HAP-1 (cell line): ENCODE measurements around the gene FHOD1.

Source experiments
- DNase-seq, 2 experiments: peaks; one replicate each; pipeline ENCODE4 v3.0.0-alpha.2; 2016 to 2020; ENCODE audit warnings: low spot score in 2 of 2
- H3K27me3 ChIP-seq: fragments of 250-450 bp; sonication (Bioruptor Pico); 2 replicates; pipeline ENCODE4 v1.5.1; 2020; ENCODE audit warnings: low read depth, mild to moderate bottlenecking, moderate library complexity
- H3K36me3 ChIP-seq: fragments of 250-450 bp; sonication (Bioruptor Pico); replicated peaks from 2 replicates; pipeline ENCODE4 v1.5.1; 2020; ENCODE audit warnings: mild to moderate bottlenecking
- H3K4me1 ChIP-seq: fragments of 250-450 bp; sonication (Bioruptor Pico); 2 replicates; pipeline ENCODE4 v1.5.1; 2020; ENCODE audit warnings: mild to moderate bottlenecking
- H3K4me3 ChIP-seq: fragments of 250-450 bp; sonication (Bioruptor Pico); 2 replicates; pipeline ENCODE4 v1.5.1; 2020; ENCODE audit warnings: mild to moderate bottlenecking, moderate library complexity
- H3K9me3 ChIP-seq: fragments of 250-450 bp; sonication (Bioruptor Pico); 2 replicates; pipeline ENCODE4 v1.5.1; 2020; ENCODE audit warnings: mild to moderate bottlenecking, moderate library complexity
- in situ Hi-C: fragments of 300-500 bp; cut with MboI; formaldehyde crosslinking; loops from 3 replicates; pipeline ENCODE4 v1.14.3; 2020; ENCODE audit warnings: low sequenced_read_pairs, inconsistent platforms, mixed read lengths

FHOD1 gene

GRCh38 chr16:67197704-67198103 is 49.6 kb downstream of the FHOD1 start:
- in situ Hi-C loops = no loop called here
- H3K4me3 ChIP-seq = no peak overlapping the region
- H3K9me3 ChIP-seq = no peaks in the 10 kb centered on the region
- DNase-seq = no peak
- H3K36me3 ChIP-seq = peaks cover 82% of the 10 kb centered on the region
- H3K27me3 ChIP-seq = no peaks in the 10 kb centered on the region
- H3K4me1 ChIP-seq = peaks cover 9% of the 10 kb centered on the region

GRCh38 chr16:67196881-67197280 is 50.4 kb downstream of the FHOD1 start:
- H3K36me3 ChIP-seq = peaks cover 79% of the 10 kb centered on the region

GRCh38 chr16:67195676-67196075 is 51.6 kb downstream of the FHOD1 start:
- peaks cover 71% of the 10 kb centered on the region for H3K36me3 ChIP-seq
- peaks cover 11% of the 10 kb centered on the region for H3K4me1 ChIP-seq
- no peaks in the 10 kb centered on the region for H3K9me3 ChIP-seq
- in situ Hi-C loops = no loop called here
- DNase-seq = no peak
- no peaks in the 10 kb centered on the region for H3K27me3 ChIP-seq
- H3K4me3 ChIP-seq = no peak overlapping the region

More at GRCh38 chr16:67196881-67197280, 50.4 kb downstream of the FHOD1 start:
- H3K4me1 ChIP-seq = peaks cover 9% of the 10 kb centered on the region
- no peak for DNase-seq
- no peak overlapping the region for H3K4me3 ChIP-seq
- no peaks in the 10 kb centered on the region for H3K27me3 ChIP-seq
- in situ Hi-C loops = no loop called here
- H3K9me3 ChIP-seq = no peaks in the 10 kb centered on the region

DNA sequence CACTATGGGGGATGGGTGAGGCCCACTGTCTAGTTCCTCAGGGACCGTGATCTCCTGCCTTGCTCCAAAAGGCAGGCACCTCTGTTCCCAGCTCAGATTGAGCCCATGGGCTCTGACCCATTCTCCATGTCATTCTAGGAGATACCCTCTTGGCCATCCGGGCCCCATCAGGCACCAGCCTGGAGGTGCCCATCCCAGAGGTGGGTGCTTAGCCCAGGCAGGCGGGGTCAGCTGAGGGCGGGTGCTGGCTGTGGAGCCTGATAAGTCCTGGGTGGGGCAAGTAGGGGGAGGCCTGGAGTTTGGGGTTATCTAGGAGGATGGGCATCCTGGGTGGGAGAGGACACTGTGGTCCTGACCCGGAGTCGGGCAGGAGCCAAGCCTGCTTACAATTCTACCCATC is 53.0 kb downstream of the FHOD1 start:
- Histone ChIP-seq H3K4me1 (peaks cover 11% of the 10 kb centered on the region), H3K4me3 (no peak overlapping the region), H3K9me3 (no peaks in the 10 kb centered on the region), H3K36me3 (peaks cover 64% of the 10 kb centered on the region), H3K27me3 (no peaks in the 10 kb centered on the region)
- in situ Hi-C loops = no loop called here
- no peak for DNase-seq

DNA sequence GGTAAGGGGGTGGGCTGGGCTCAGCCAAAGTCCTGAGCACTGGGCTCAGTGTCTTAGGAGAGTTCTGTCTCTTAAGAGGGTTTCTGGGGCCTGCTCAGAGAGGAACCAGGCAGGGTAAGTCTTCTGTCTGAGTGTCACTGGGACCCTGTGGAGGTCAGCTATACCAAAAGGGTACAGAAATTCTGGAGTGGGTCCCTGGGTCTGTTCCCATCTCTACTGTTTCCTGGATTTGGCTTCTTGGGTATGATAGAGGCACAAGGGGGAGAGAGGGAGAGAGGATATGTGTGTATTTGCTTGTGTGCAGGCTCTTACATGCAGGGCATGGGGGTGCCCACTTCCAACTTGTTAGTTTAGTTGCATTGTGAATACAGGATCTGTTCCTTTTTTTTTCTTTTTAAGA is 53.7 kb downstream of the FHOD1 start:
- peaks cover 61% of the 10 kb centered on the region for H3K36me3 ChIP-seq
- peaks cover 11% of the 10 kb centered on the region for H3K4me1 ChIP-seq
- no peak for DNase-seq
- no peaks in the 10 kb centered on the region for H3K27me3 ChIP-seq
- peak overlapping the region; percentile 98 for H3K4me3 ChIP-seq
- no peaks in the 10 kb centered on the region for H3K9me3 ChIP-seq
- in situ Hi-C loops = no loop called here

GRCh38 chr16:67192781-67193361 is 54.4 kb downstream of the FHOD1 start:
- in situ Hi-C loops = no loop called here
- Histone ChIP-seq H3K4me3 (peak overlapping the region; percentile 98), H3K36me3 (peaks cover 55% of the 10 kb centered on the region), H3K9me3 (no peaks in the 10 kb centered on the region), H3K27me3 (no peaks in the 10 kb centered on the region), H3K4me1 (peaks cover 11% of the 10 kb centered on the region)
- no peak for DNase-seq

DNA sequence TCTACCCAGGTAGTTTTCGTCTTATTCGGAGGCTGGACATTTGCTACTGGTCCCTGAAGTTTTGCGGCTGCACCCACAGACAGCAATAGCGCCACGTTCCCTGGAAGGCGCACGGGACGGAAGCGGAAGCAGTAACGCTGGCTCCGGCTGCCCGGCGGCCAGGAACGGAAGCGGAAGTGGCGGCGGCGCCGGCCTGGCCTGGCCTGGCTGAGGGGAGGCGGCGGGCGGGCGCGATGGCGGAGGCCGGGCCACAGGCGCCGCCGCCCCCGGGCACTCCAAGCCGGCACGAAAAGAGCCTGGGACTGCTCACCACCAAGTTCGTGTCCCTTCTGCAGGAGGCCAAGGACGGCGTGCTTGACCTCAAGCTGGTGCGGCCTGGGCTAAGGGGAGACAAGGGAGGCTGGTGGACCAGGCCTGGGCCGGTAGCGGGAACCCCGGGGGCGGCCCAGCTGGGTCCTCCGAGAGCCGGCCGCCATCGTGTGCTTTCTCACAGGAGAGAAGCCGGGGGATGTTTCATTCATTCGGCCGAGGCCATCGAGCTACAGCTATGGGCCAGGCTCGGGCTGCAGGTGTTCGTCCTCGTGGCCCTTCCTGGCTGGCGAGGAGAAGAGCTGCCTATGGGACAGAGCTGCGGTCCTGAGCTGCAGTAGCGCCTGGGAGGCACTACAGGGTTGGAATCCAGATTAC is 55.1 kb downstream of the FHOD1 start, which contains the start of gene E2F4:
Gene E2F4 (plus strand): TSS at position 161 of the 687 bp plus-strand sequence. CDS start 73 bp downstream, at position 234.
- Histone ChIP-seq H3K36me3 (peaks cover 47% of the 10 kb centered on the region), H3K4me1 (peaks cover 11% of the 10 kb centered on the region), H3K4me3 (peak within 1 kb of the TSS; percentile 98), H3K9me3 (no peaks in the 10 kb centered on the region), H3K27me3 (no peaks in the 10 kb centered on the region)
- DNase-seq = peak; percentile 85 to 93
- in situ Hi-C loops = no loop called here

DNA sequence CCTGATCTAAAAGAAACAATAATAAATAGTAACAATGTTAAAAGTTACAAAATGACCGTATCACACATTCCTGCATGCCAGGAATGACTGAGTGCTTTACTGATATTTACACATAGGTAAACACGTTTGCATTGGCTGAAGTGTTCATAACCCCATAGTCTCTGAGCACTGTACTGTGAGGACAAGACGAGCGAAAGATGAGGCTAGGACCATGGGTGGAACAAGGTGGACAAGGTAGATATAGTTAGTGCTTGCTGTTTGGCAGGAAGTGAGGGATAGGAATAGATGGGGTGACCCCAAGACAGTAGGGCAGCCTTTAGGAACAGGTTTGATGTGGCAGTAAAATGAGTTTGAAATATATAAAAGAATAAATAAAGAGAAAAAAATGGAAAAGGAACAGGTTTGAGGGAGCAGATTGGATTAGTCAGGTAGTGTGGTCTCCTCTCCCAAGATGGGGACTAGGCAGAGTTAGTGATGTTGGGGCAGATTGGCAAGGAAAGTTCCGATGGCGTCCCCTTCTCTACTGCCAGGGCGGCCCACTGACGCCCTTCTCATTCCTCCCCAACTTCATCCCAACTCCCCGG is 55.8 kb downstream of the FHOD1 start:
- H3K27me3 ChIP-seq = no peaks in the 10 kb centered on the region
- DNase-seq = no peak
- peak overlapping the region; percentile 98 for H3K4me3 ChIP-seq
- in situ Hi-C loops = no loop called here
- H3K4me1 ChIP-seq = peaks cover 11% of the 10 kb centered on the region
- no peaks in the 10 kb centered on the region for H3K9me3 ChIP-seq
- H3K36me3 ChIP-seq = peaks cover 41% of the 10 kb centered on the region

DNA sequence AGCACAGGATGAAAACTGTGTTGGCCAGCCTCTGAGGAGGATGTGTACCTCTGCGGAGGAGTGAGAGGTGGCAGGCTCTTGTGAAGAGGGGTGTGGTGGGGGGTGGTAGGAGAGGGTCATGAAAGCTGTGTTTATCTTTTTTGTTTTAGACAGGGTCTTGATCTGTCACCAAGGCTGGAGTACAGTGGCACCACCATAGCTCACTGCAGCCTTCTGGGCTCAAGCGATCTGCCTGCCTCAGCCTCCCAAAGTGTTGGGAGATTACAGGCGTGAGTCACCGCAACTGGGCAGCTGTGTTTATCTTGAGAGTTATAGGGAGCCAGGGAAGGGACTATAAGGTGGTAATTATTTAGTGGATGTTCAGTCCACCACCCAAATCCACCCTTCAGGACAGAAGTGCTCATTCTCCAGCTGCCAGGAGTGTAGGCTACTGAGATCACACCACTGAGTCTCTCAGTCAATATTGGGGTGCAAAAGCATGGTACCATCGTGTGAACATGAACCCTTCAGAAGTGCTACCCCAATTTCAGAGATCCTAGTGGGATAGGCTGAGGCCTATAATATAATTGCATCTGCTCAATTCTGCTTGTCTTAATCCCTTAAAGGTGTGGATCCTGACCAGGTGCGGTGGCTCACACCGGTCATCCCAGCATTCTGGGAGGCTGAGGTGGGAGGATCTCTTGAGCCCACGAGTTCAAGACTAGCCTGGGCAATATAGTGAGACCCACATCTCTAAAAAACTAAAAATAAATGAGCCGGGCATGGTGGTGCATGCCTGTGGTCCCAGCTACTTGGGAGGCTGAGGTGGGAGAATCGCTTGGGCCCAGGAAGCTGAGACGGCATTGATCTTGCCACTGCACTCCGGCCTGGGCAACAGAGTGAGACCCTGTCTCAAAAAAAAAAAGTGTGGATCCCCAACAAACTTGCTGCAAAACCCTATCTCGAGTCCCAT is 56.6 kb downstream of the FHOD1 start:
- peaks cover 33% of the 10 kb centered on the region for H3K36me3 ChIP-seq
- no peak overlapping the region; the same call in 1 of the 2 replicates for H3K4me3 ChIP-seq
- H3K4me1 ChIP-seq = peaks cover 12% of the 10 kb centered on the region
- no peaks in the 10 kb centered on the region for H3K9me3 ChIP-seq
- no peak for DNase-seq
- no peaks in the 10 kb centered on the region for H3K27me3 ChIP-seq
- in situ Hi-C loops = no loop called here

- H3K4me1 ChIP-seq = peaks cover 13% of the 10 kb centered on the region
- H3K4me3 ChIP-seq = no peak within 1 kb of the TSS
- H3K9me3 ChIP-seq = no peaks in the 10 kb centered on the region
- H3K27me3 ChIP-seq = no peaks in the 10 kb centered on the region
- in situ Hi-C loops = no loop called here
- peaks cover 26% of the 10 kb centered on the region for H3K36me3 ChIP-seq
- DNase-seq = no peak
Observed at GRCh38 chr16:67190041-67190440, 57.2 kb downstream of the FHOD1 start, which contains the start of gene EXOC3L1. TSS of gene EXOC3L1 (minus strand) at chr16:67190136. CDS start at chr16:67189676, 460 bp downstream.

- peaks cover 17% of the 10 kb centered on the region for H3K4me1 ChIP-seq
- DNase-seq = no peak
- no peaks in the 10 kb centered on the region for H3K9me3 ChIP-seq
- H3K36me3 ChIP-seq = peaks cover 14% of the 10 kb centered on the region
- no peaks in the 10 kb centered on the region for H3K27me3 ChIP-seq
- in situ Hi-C loops = no loop called here
- no peak overlapping the region for H3K4me3 ChIP-seq
Observed at GRCh38 chr16:67188798-67189197, 58.5 kb downstream of the FHOD1 start.

- no peak overlapping the region for H3K4me3 ChIP-seq
- H3K4me1 ChIP-seq = peaks cover 13% of the 10 kb centered on the region
- no peaks in the 10 kb centered on the region for H3K27me3 ChIP-seq
- no peaks in the 10 kb centered on the region for H3K9me3 ChIP-seq
- H3K36me3 ChIP-seq = peaks cover 9% of the 10 kb centered on the region
- no peak for DNase-seq
- in situ Hi-C loops = no loop called here
Observed at GRCh38 chr16:67188323-67188722, 59.0 kb downstream of the FHOD1 start.

- Histone ChIP-seq H3K27me3 (no peaks in the 10 kb centered on the region), H3K4me1 (peaks cover 8% of the 10 kb centered on the region), H3K36me3 (peaks cover 3% of the 10 kb centered on the region; the same call in 1 of the 2 replicates), H3K4me3 (no peak overlapping the region), H3K9me3 (no peaks in the 10 kb centered on the region)
- in situ Hi-C loops = no loop called here
- no peak for DNase-seq
Observed at GRCh38 chr16:67187175-67187890, 59.9 kb downstream of the FHOD1 start.
